GM18508 (cell line): Measurements from ENCODE around the gene ANKIB1.

Experiments
- ATAC-seq: cut with Tn5 transposase; IDR thresholded peaks from one replicate; pipeline ENCODE4 v1.9.1; 2021; ENCODE audit warnings: moderate number of reproducible peaks; ENCODE audit not compliant: insufficient read depth, unreplicated experiment

Gene ANKIB1

DNA sequence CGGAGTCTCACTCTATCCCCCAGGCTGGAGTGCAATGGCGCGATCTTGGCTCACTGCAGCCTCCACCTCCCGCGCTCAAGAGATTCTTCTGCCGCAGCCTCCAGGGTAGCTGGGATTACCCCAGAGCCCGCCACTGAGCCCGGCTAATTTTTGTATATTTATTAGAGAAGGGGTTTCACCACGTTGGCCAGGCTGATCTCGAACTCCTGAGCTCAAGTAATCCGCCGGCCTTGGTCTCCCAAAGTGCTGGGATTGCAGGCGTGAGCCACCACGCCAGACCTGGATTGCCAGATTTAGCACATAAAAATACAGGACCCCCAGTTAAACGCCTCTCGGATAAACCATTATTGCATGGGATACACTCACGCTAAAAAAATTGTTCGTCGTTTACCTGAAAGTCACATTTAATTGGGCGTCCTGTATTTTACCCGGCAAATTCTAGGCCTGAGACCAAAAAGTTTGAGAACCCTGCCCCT is 201.1 kb downstream of the ANKIB1 start:
- no peak for ATAC-seq

GRCh38 chr7:92447345-92448204 is 201.8 kb downstream of the ANKIB1 start, which contains the start of gene GATAD1:
TSS of gene GATAD1 (plus strand) at chr7:92447482. CDS start at chr7:92447730, 248 bp downstream.
- ATAC-seq = peak; percentile 79

GRCh38 chr7:92448205-92448747 is 202.5 kb downstream of the ANKIB1 start:
- peak; percentile 38 for ATAC-seq
